H1 (cell line): Measurements from ENCODE around the gene SLC47A2. TPM values are rescaled to one million over a fixed set of nuclear protein-coding genes. Genes with fewer than 3 reads are reported as not detected.

ENCODE experiments used
- CTCF ChIA-PET: fragments of 300-600 bp; sonication (Branson Sonifier 250); formaldehyde crosslinking; loops from one replicate; lab custom pipeline; 2021; ENCODE audit not compliant: partially characterized antibody; lab: Charles Lee
- POLR2A ChIA-PET: fragments of 300-600 bp; sonication (Branson Sonifier 250); formaldehyde crosslinking; loops from one replicate; lab custom pipeline; 2021; ENCODE audit warnings: inconsistent platforms; ENCODE audit not compliant: partially characterized antibody; lab: Charles Lee
- DNase-seq, 2 experiments: peaks; one replicate each; pipeline versions ENCODE4 v3.0.0 to v3.0.0-alpha.2; 2010 to 2022; ENCODE audit warnings: low spot score in 2 of 2, low read depth in 1 of 2, mixed read lengths in 1 of 2
- FAIRE-seq: peaks from 2 replicates; lab custom pipeline; 2011; peaks lifted over from hg19 to GRCh38; lab: Jason Lieb, UNC
- H2AFZ ChIP-seq: 2 replicates; pipeline ENCODE4 v1.8.1; 2012; ENCODE audit warnings: low read length, inconsistent platforms
- H2AK5ac ChIP-seq: 2 replicates; pipeline ENCODE4 v1.6.1; 2013; ENCODE audit warnings: low read depth, low read length
- H2BK120ac ChIP-seq: replicated peaks from 2 replicates; pipeline ENCODE3; 2013; ENCODE audit warnings: low read depth, low read length, inconsistent platforms
- H2BK12ac ChIP-seq: 2 replicates; pipeline ENCODE4 v1.6.1; 2013; ENCODE audit warnings: low read depth, low read length
- H2BK15ac ChIP-seq: 2 replicates; pipeline ENCODE4 v1.6.1; 2013; ENCODE audit warnings: low read length
- H2BK20ac ChIP-seq: 2 replicates; pipeline ENCODE4 v1.6.1; 2013; ENCODE audit warnings: low read length
- H2BK5ac ChIP-seq: 2 replicates; pipeline ENCODE4 v1.6.1; 2013; ENCODE audit warnings: low read depth, low read length
- H3K14ac ChIP-seq: 2 replicates; pipeline ENCODE4 v1.6.1; 2013; ENCODE audit warnings: inconsistent platforms; ENCODE audit not compliant: insufficient read length
- H3K18ac ChIP-seq: 2 replicates; pipeline ENCODE4 v1.6.1; 2013; ENCODE audit warnings: low read length; ENCODE audit errors: extremely low read depth
- H3K23ac ChIP-seq: 2 replicates; pipeline ENCODE4 v1.6.1; 2013; ENCODE audit warnings: inconsistent platforms; ENCODE audit not compliant: insufficient read length
- H3K23me2 ChIP-seq: 2 replicates; pipeline ENCODE4 v1.6.1; 2013; ENCODE audit warnings: low read depth, low read length
- H3K27ac ChIP-seq: 2 replicates; pipeline ENCODE4 v1.6.1; 2011; ENCODE audit warnings: low read depth, low read length, inconsistent platforms
- H3K27me3 ChIP-seq, 4 experiments: replicated peaks in 1 of 4; 1 replicate in 1 of 4; 2 replicates in 3 of 4; pipeline versions ENCODE4 v1.6.1 to v1.8.1; 2011 to 2013; ENCODE audit warnings: low read length in 3 of 4, mild to moderate bottlenecking in 3 of 4, inconsistent platforms in 2 of 4, mixed read lengths in 2 of 4, moderate library complexity in 1 of 4; ENCODE audit not compliant: control insufficient read depth in 3 of 4, insufficient read depth in 3 of 4; ENCODE audit errors: extremely low read depth in 1 of 4
- H3K36me3 ChIP-seq, 4 experiments: 2 replicates each; pipeline versions ENCODE4 v1.6.1 to v1.8.1; 2011 to 2013; ENCODE audit warnings: mild to moderate bottlenecking in 4 of 4, low read length in 3 of 4, moderate library complexity in 2 of 4, control low read depth in 1 of 4, inconsistent platforms in 1 of 4; ENCODE audit not compliant: insufficient read depth in 4 of 4, control insufficient read depth in 2 of 4
- H3K4ac ChIP-seq: replicated peaks from 2 replicates; pipeline ENCODE3; 2013; ENCODE audit warnings: low read length, low read depth, mixed read lengths, inconsistent platforms; ENCODE audit not compliant: insufficient read length
- H3K4me1 ChIP-seq, 4 experiments: replicated peaks in 1 of 4; 1 replicate in 1 of 4; 2 replicates in 3 of 4; pipeline versions ENCODE4 v1.6.1 to v1.8.1; 2011 to 2013; ENCODE audit warnings: low read length in 3 of 4, inconsistent platforms in 2 of 4, mixed read lengths in 1 of 4; ENCODE audit not compliant: insufficient read depth in 4 of 4, control insufficient read depth in 3 of 4
- H3K4me2 ChIP-seq, 2 experiments: 2 replicates each; pipeline versions ENCODE4 v1.6.1 to v1.8.1; 2011 to 2013; ENCODE audit warnings: low read depth in 2 of 2, low read length in 2 of 2, control low read depth in 1 of 2, inconsistent platforms in 1 of 2, mild to moderate bottlenecking in 1 of 2; ENCODE audit not compliant: insufficient read depth in 1 of 2
- H3K4me3 ChIP-seq, 4 experiments: fragments of 200-600, 300-600 bp in 1 of 4; sonication (generic), shearing (Covaris generic), sonication (Bioruptor Twin) in 1 of 4; 2 replicates each; pipeline versions ENCODE4 v1.5.1 to v1.8.1; 2011 to 2016; ENCODE audit warnings: low read length in 4 of 4, low read depth in 3 of 4, control low read depth in 2 of 4, inconsistent platforms in 2 of 4, mild to moderate bottlenecking in 2 of 4, mixed read lengths in 1 of 4, moderate library complexity in 1 of 4; ENCODE audit not compliant: insufficient read depth in 2 of 4; ENCODE audit errors: extremely low read depth in 1 of 4
- H3K56ac ChIP-seq: replicated peaks from 2 replicates; pipeline ENCODE3; 2013; ENCODE audit warnings: low read depth, mild to moderate bottlenecking, mixed read lengths, low read length, inconsistent platforms; ENCODE audit not compliant: insufficient read length
- H3K79me1 ChIP-seq: 2 replicates; pipeline ENCODE4 v1.6.1; 2013; ENCODE audit warnings: low read depth, low read length, control low read depth
- H3K79me2 ChIP-seq, 2 experiments: 2 replicates each; pipeline versions ENCODE4 v1.6.1 to v1.8.1; 2012 to 2013; ENCODE audit warnings: low read length in 2 of 2, mild to moderate bottlenecking in 2 of 2, inconsistent platforms in 1 of 2; ENCODE audit not compliant: insufficient read depth in 2 of 2, control insufficient read depth in 1 of 2
- H3K9ac ChIP-seq, 4 experiments: replicated peaks in 1 of 4; 1 replicate in 1 of 4; 2 replicates in 3 of 4; pipeline versions ENCODE4 v1.6.1 to v1.8.1; 2011 to 2013; ENCODE audit warnings: low read depth in 3 of 4, low read length in 3 of 4, control low read depth in 2 of 4, mild to moderate bottlenecking in 2 of 4, moderate library complexity in 2 of 4, inconsistent platforms in 1 of 4; ENCODE audit errors: extremely low read depth in 1 of 4
- H3K9me3 ChIP-seq, 2 experiments: 2 replicates each; pipeline versions ENCODE4 v1.6.1 to v1.8.1; 2012 to 2013; ENCODE audit warnings: mild to moderate bottlenecking in 2 of 2, moderate library complexity in 2 of 2, control low read depth in 1 of 2, inconsistent platforms in 1 of 2, low read depth in 1 of 2, low read length in 1 of 2, mixed read lengths in 1 of 2; ENCODE audit not compliant: insufficient read depth in 2 of 2
- H4K20me1 ChIP-seq, 2 experiments: replicated peaks in 1 of 2; 2 replicates each; pipeline versions ENCODE3 to v1.8.1; 2011 to 2013; ENCODE audit warnings: inconsistent platforms in 2 of 2, low read length in 2 of 2, mild to moderate bottlenecking in 1 of 2; ENCODE audit not compliant: insufficient read depth in 2 of 2, control insufficient read depth in 1 of 2
- H4K5ac ChIP-seq: 2 replicates; pipeline ENCODE4 v1.6.1; 2013; ENCODE audit warnings: low read length, low read depth, mixed read lengths, inconsistent platforms; ENCODE audit not compliant: insufficient read length
- H4K8ac ChIP-seq: 2 replicates; pipeline ENCODE4 v1.8.0; 2013; ENCODE audit warnings: mild to moderate bottlenecking, moderate library complexity, low read length, inconsistent platforms; ENCODE audit not compliant: insufficient read depth; ENCODE audit errors: extremely low read depth
- H4K91ac ChIP-seq: replicated peaks from 2 replicates; pipeline ENCODE3; 2013; ENCODE audit warnings: low read length, mixed read lengths, inconsistent platforms; ENCODE audit not compliant: insufficient read length
- CTBP2 ChIP-seq: IDR thresholded peaks from 2 replicates; pipeline ENCODE4 v1.7.0; 2011; ENCODE audit warnings: borderline replicate concordance, mild to moderate bottlenecking, moderate library complexity, mixed read lengths, low read length; ENCODE audit not compliant: insufficient read depth, insufficient read length
- CTCF ChIP-seq, 3 experiments: IDR thresholded peaks; 1 replicate in 2 of 3; 2 replicates in 1 of 3; pipeline versions ENCODE4 v1.5.1 to v1.6.1; 2011; ENCODE audit warnings: low read length in 3 of 3, mild to moderate bottlenecking in 3 of 3, inconsistent platforms in 2 of 3, low read depth in 1 of 3, moderate library complexity in 1 of 3; ENCODE audit not compliant: insufficient read depth in 1 of 3; ENCODE audit errors: control extremely low read depth in 1 of 3
- EZH2 ChIP-seq: fragments of 200-600 bp; sonication (generic); IDR thresholded peaks from 2 replicates; pipeline ENCODE4 v1.7.1; 2012; ENCODE audit warnings: low read depth, mild to moderate bottlenecking, moderate library complexity, low read length, inconsistent platforms; ENCODE audit not compliant: severe bottlenecking
- MAX ChIP-seq: IDR thresholded peaks from 2 replicates; pipeline ENCODE4 v1.6.1; 2012; ENCODE audit warnings: inconsistent platforms
- RAD21 ChIP-seq, 2 experiments: IDR thresholded peaks in 1 of 2; conservative IDR thresholded peaks in 1 of 2; 2 replicates each; pipeline ENCODE4 v1.6.1; 2011; ENCODE audit warnings: low read depth in 2 of 2, low read length in 2 of 2, improper control_type of control experiment in 1 of 2, inconsistent platforms in 1 of 2, mild to moderate bottlenecking in 1 of 2, moderate library complexity in 1 of 2
- YY1 ChIP-seq: IDR thresholded peaks from 2 replicates; pipeline ENCODE4 v1.6.1; 2011; ENCODE audit warnings: low read depth, mild to moderate bottlenecking, low read length
- WGBS, 2 experiments: shearing (Covaris generic) in 1 of 2; methylation state at CpG; one replicate each; pipeline versions ENCODE4 v1.1.6 to v1.1.7; 2013 to 2015; ENCODE audit warnings: low lambda C conversion rate in 2 of 2, mixed read lengths in 2 of 2, inconsistent platforms in 1 of 2, low coverage in 1 of 2, missing lambda C conversion rate in 1 of 2; ENCODE audit not compliant: insufficient replicate concordance in 2 of 2, insufficient coverage in 1 of 2, insufficient read length in 1 of 2; ENCODE audit errors: extremely low coverage in 1 of 2, missing lambda C conversion rate in 1 of 2; 5-methylcytosine and 5-hydroxymethylcytosine counted together
- polyA plus RNA-seq, 7 experiments: library from polyadenylated mRNA; depleted of rRNA in 3 of 7; stranded (reverse) in 5 of 7; unstranded in 2 of 7; fragments of >200 nt in 5 of 7; fragments of 200-250 nt in 2 of 7; gene quantifications; 1 replicate in 5 of 7; 2 replicates in 1 of 7; 4 replicates in 1 of 7; pipeline versions ENCODE4 v1.2.1 to v1.2.3, GENCODE V29; 2011 to 2013; ENCODE audit warnings: missing spikeins in 2 of 7, mixed read lengths in 2 of 7
- total RNA-seq: library from RNA; stranded (reverse); fragmentation: NEBNext Ultra II Directional; extraction: Animal tissue kit (Norgen Biotek cat#: 25700); gene quantifications from 2 replicates; pipeline ENCODE4 v1.2.1, GENCODE V29; 2021
- TF ChIP-seq, protein P1 (sequence below): IDR thresholded peaks from 2 replicates; pipeline ENCODE4 v1.6.1; 2012; ENCODE audit warnings: low read length, inconsistent platforms

Gene SLC47A2
- total and polyA plus RNA-seq, 2 of the 8 experiments (the other 6 are each of a cell fraction or from before 2014, with no cell fraction given): not detected

- Histone ChIP-seq H3K36me3 (no peaks in the 10 kb centered on the region), H3K9me3 (no peaks in the 10 kb centered on the region), H2BK15ac (no peak overlapping the region), H3K27ac (no peak overlapping the region), H4K8ac (no peak overlapping the region), H3K4me2 (no peak overlapping the region; a peak in 1 of 4 replicates), H2BK120ac (no peak overlapping the region), H3K14ac (no peak overlapping the region), H2AFZ (no peak overlapping the region), H3K4ac (no peak overlapping the region), H3K23me2 (peaks cover 11% of the 10 kb centered on the region), H4K20me1 (no peaks in the 10 kb centered on the region), H3K79me2 (peaks cover 6 to 16% of the 10 kb centered on the region in 2 experiments), H3K18ac (no peak overlapping the region), H3K79me1 (no peaks in the 10 kb centered on the region), H4K5ac (no peak overlapping the region), H3K9ac (no peak overlapping the region), H2BK12ac (no peak overlapping the region), H3K4me3 (no peak overlapping the region), H3K4me1 (peaks cover 6 to 14% (median 9%) of the 10 kb centered on the region in 4 experiments), H4K91ac (no peak overlapping the region), H2BK5ac (no peak overlapping the region), H2AK5ac (0 out of 2 replicates have a peak overlapping the region, but pooled peaks have one; percentile 46), H3K27me3 (peaks cover 0 to 2% (median 0%) of the 10 kb centered on the region in 4 experiments; a peak in 2 of 7 replicates), H3K23ac (no peak overlapping the region), H2BK20ac (no peak overlapping the region), H3K56ac (no peak overlapping the region)
- ChIA-PET CTCF (interaction anchor here (0.6 to 8.0 kb wide), 20 partner anchors 11 to 397 kb away, joined by 3 to 56 read pairs (median 4); partner anchors contain the start of genes B9D1, SLC47A1 and SLC47A2), POLR2A (no interaction called here)
- peak in 1 of 2 experiments; percentile 87 for DNase-seq
- FAIRE-seq: peak; percentile 39
- WGBS, 2 experiments: 25% methylated on average over 4 of the region's 4 CpGs; no CpG with 5 or more reads in 1 of the 2 experiments
- TF ChIP-seq RAD21 (IDR thresholded peaks at IDR 0.05 in 1 of 2, conservative IDR thresholded peaks at IDR 0.05 in 1 of 2; ENCODE audit: low read depth in 2 of 2, low read length in 2 of 2) (peak; percentile 67 to 85), CTCF (IDR thresholded peaks at IDR 0.05; ENCODE audit: control extremely low read depth in 1 of 3, insufficient read depth in 1 of 3, low read depth in 1 of 3, low read length in 3 of 3) (peak; percentile 76 to 85 (median 83)), EZH2 (no peak), YY1 (peak; percentile 42; the same call in 1 of the 2 replicates), MAX (0 out of 2 replicates have a peak, but pooled peaks have one; percentile 23), CTBP2 (no peak)
- TF ChIP-seq, protein P1, sequence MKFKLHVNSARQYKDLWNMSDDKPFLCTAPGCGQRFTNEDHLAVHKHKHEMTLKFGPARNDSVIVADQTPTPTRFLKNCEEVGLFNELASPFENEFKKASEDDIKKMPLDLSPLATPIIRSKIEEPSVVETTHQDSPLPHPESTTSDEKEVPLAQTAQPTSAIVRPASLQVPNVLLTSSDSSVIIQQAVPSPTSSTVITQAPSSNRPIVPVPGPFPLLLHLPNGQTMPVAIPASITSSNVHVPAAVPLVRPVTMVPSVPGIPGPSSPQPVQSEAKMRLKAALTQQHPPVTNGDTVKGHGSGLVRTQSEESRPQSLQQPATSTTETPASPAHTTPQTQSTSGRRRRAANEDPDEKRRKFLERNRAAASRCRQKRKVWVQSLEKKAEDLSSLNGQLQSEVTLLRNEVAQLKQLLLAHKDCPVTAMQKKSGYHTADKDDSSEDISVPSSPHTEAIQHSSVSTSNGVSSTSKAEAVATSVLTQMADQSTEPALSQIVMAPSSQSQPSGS: no peak
Observed at GRCh38 chr17:19645734-19646201, 70.6 kb downstream of the SLC47A2 start.
